Measurements from ENCODE around the gene IRF5.
"Not testable (repeated sequence)": the region's sequence is repeated elsewhere in the genome, so short reads cannot be mapped to it uniquely, and the experiment has no call there.

Gene IRF5

GRCh38 chr7:128939075-128939860, 1.5 kb downstream of the IRF5 start:
- DNase-seq (ENCODE audit: low read depth, low spot score): no peak

GRCh38 chr7:128939861-128940410, 2.2 kb downstream of the IRF5 start:
- no peak for DNase-seq (ENCODE audit: low read depth, low spot score)

- no peak for DNase-seq (ENCODE audit: low read depth, low spot score)
Observed at GRCh38 chr7:128940494-128941322, 3.0 kb downstream of the IRF5 start.

DNA sequence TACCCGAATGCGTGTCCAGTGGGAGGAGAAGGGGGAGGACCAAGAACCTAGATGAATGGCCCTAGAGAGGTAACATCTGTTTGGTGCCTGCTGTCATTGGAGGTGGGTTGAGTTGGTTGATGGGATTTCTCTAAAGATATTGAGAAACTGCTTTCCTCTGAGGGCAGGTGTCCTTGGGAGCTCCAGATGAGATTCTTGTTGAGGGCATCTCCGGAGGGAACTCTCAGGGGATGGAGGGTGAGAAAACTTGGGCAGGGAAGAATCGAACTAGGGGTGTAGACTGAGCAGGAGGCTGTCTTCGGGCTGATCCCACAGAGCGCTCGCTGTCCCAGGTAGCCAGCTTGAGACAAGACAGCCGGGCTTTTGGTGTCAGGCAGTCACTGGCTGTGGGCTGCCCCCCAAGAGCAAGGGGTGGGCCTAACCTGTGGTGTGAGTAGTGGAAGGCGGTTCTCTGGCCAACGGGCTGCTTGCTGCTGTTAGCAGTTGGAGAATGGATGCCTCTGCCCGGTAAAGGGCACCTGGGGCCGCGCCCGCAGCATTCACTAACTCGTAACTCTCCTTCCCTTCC, 3.7 kb downstream of the IRF5 start:
- no peak for DNase-seq (ENCODE audit: low read depth, low spot score)

DNA sequence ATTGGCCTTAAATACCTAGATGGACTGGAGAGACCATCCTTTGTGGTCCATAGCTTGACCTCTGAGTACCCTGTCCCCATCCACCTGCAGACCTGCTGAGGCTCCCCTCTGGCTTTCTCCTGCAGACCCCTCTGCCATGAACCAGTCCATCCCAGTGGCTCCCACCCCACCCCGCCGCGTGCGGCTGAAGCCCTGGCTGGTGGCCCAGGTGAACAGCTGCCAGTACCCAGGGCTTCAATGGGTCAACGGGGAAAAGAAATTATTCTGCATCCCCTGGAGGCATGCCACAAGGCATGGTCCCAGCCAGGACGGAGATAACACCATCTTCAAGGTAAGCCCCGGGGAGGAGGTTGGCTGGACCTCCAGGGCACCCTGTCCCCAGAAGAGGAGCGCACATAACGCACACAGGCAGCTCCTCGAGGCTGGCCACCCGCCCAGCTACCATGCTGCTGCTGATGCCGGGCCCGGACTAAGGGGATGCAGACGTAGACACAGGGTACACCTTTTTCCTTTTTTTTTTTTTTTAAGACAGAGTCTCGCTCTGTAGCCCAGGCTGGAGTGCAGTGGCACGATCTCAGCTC, 4.3 kb downstream of the IRF5 start:
- DNase-seq (ENCODE audit: low read depth, low spot score): no peak

GRCh38 chr7:128943251-128943650, 5.5 kb downstream of the IRF5 start:
- not testable (repeated sequence) for DNase-seq (ENCODE audit: low read depth, low spot score)

- DNase-seq (ENCODE audit: low read depth, low spot score): no peak
Observed at GRCh38 chr7:128944487-128945236, 6.9 kb downstream of the IRF5 start.

- DNase-seq (ENCODE audit: low read depth, low spot score): no peak
Observed at GRCh38 chr7:128945668-128946366, 8.1 kb downstream of the IRF5 start.

GRCh38 chr7:128946936-128947830, 9.5 kb downstream of the IRF5 start:
- no peak for DNase-seq (ENCODE audit: low read depth, low spot score)

DNA sequence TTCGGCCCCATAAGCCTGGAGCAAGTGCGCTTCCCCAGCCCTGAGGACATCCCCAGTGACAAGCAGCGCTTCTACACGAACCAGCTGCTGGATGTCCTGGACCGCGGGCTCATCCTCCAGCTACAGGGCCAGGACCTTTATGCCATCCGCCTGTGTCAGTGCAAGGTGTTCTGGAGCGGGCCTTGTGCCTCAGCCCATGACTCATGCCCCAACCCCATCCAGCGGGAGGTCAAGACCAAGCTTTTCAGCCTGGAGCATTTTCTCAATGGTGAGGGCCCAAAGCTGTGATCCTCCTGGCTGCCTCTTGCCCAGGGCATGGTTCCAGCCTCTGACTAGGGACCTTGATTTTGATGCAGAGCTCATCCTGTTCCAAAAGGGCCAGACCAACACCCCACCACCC, 10.1 kb downstream of the IRF5 start:
- DNase-seq (ENCODE audit: low read depth, low spot score): no peak

DNA sequence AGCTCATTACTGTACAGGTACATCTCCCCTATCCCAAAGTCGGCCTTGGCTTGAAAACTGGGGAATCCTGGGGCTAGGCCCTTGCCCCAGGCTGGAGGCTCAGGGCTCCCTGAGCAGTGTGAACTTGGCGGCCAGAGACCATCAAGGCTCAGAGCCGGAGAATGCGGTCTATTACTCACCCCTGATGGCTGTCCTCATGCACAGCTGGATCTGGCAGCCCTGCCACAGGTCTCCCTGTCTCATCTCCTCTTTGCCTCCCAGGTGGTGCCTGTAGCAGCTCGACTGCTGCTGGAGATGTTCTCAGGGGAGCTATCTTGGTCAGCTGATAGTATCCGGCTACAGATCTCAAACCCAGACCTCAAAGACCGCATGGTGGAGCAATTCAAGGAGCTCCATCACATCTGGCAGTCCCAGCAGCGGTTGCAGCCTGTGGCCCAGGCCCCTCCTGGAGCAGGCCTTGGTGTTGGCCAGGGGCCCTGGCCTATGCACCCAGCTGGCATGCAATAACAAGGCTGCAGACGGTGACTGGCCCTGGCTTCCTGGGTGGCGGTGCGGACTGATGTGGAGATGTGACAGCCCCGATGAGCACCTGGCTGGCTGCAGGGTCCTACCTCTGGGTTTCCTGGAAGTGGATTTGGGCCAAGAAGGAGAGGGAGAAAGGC, 10.7 kb downstream of the IRF5 start:
- no peak for DNase-seq (ENCODE audit: low read depth, low spot score)

- no peak for DNase-seq (ENCODE audit: low read depth, low spot score)
Observed at GRCh38 chr7:128948976-128949760, 11.4 kb downstream of the IRF5 start.

GRCh38 chr7:128951296-128951695, 13.6 kb downstream of the IRF5 start:
- no peak for DNase-seq (ENCODE audit: low read depth, low spot score)

DNA sequence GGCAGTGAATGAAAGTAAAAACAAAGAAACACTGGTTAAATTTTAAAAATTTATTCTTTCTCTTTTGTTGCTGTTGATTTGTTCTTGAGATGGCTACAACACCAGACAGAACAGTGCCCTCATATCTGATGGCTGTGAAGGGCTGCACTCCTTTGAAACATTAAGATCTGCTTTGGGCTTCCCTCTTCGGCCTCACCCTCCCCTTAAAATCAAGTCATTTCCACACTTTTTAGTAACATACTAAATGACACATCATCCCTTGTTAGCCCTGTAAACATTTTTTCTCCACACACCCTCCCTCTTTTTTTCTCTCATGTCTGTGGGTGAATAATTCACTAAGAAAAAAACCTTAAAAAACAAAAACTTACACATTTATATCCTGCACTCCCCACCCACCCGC, 16.4 kb downstream of the IRF5 start:
- no peak for DNase-seq (ENCODE audit: low read depth, low spot score)

GRCh38 chr7:128954830-128955802, 17.4 kb downstream of the IRF5 start:
- DNase-seq (ENCODE audit: low read depth, low spot score): no peak

- no peak for DNase-seq (ENCODE audit: low read depth, low spot score)
Observed at GRCh38 chr7:128955981-128956380, 18.3 kb downstream of the IRF5 start.

DNA sequence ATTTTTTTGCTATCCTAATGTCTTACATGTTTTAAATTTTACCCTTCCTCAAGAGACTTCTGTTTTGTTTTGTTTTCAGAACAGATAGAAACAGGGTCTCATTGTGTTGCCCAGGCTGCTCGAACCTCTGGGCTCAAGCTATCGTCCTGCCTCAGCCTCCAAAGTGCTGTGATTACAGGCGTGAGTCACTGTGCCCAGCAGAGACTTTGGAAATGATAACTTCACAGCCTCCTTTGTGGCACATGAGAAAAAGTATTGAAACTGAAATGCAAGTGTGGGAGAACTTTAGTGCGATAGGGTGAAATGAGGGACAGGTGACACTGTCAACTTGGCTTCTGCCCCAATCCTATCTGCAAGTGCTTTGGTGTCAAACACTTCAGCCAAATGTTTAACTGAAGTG, 21.6 kb downstream of the IRF5 start:
- no peak for DNase-seq (ENCODE audit: low read depth, low spot score)

Data from ELF-1 (cell line).